ENCODE results near the gene FLVCR2.

DNA sequence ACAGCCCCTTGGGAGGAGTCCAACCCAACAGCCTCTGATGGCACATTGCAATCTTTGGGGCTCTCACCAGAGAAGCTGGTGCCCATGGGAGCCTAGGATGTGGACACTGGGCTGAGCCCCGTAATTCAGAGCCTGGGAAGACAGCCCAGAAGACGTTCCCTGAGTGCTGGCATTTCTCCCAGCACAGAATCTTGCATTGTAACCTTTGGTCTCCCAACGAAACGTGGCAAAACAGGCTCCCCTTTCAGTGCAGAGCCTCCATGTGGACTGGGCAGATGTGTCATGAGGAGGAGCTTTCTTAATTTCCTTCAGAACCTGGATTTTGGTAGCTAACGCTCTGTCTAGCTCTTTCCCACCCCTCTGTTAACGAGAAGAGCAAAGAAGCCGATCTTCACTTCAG lies 29.9 kb upstream of the FLVCR2 start:
- TF ChIP-seq, protein P1, sequence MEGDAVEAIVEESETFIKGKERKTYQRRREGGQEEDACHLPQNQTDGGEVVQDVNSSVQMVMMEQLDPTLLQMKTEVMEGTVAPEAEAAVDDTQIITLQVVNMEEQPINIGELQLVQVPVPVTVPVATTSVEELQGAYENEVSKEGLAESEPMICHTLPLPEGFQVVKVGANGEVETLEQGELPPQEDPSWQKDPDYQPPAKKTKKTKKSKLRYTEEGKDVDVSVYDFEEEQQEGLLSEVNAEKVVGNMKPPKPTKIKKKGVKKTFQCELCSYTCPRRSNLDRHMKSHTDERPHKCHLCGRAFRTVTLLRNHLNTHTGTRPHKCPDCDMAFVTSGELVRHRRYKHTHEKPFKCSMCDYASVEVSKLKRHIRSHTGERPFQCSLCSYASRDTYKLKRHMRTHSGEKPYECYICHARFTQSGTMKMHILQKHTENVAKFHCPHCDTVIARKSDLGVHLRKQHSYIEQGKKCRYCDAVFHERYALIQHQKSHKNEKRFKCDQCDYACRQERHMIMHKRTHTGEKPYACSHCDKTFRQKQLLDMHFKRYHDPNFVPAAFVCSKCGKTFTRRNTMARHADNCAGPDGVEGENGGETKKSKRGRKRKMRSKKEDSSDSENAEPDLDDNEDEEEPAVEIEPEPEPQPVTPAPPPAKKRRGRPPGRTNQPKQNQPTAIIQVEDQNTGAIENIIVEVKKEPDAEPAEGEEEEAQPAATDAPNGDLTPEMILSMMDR (conservative IDR thresholded peaks at IDR 0.05), result no peak
- TF ChIP-seq EZH2 (IDR thresholded peaks at IDR 0.05; ENCODE audit: low read depth), result no peak

Measured in PC-9 (cell line).